PC-9 (cell line): ENCODE data around the gene OR8G1. TPM values are rescaled to one million over a fixed set of nuclear protein-coding genes. Genes with fewer than 3 reads are reported as not detected.
"Not testable (repeated sequence)": the region's sequence is repeated elsewhere in the genome, so short reads cannot be mapped to it uniquely, and the experiment has no call there.

Experiments
- BruUV-seq: library from RNA; stranded (reverse); fragments of 400-500 nt; replicated peaks from 2 replicates; lab custom pipeline; 2021; lab: Mats Ljungman, UMichigan
- CTCF ChIA-PET: fragments of 300-600 bp; sonication (Branson Sonifier 250); formaldehyde crosslinking; loops from one replicate; lab custom pipeline; 2022; ENCODE audit warnings: antibody characterized with exemption; lab: Charles Lee
- POLR2A ChIA-PET: fragments of 300-600 bp; sonication (Branson Sonifier 250); formaldehyde crosslinking; loops from one replicate; lab custom pipeline; 2022; ENCODE audit warnings: antibody characterized with exemption; ENCODE audit not compliant: unreplicated experiment; lab: Charles Lee
- DNase-seq, 2 experiments: peaks; one replicate each; pipeline versions ENCODE4 v3.0.0 to v3.0.0-alpha.2; 2015 to 2022; ENCODE audit warnings: mixed read lengths in 1 of 2
- H2AFZ ChIP-seq: fragments of 200-600 bp; sonication (generic); 2 replicates; pipeline ENCODE4 v1.8.1; 2017; ENCODE audit warnings: antibody characterized with exemption
- H3F3A ChIP-seq: fragments of 200-600 bp; sonication (generic); 2 replicates; pipeline ENCODE4 v1.8.1; 2017; ENCODE audit warnings: antibody characterized with exemption, mild to moderate bottlenecking, low read depth; ENCODE audit not compliant: insufficient read depth
- H3K27ac ChIP-seq: fragments of 200-600 bp; sonication (generic); 2 replicates; pipeline ENCODE4 v1.6.1; 2016; ENCODE audit warnings: mixed run types
- H3K27me3 ChIP-seq: fragments of 200-600 bp; sonication (generic); 2 replicates; pipeline ENCODE4 v1.6.1; 2016; ENCODE audit warnings: low read depth, mixed run types; ENCODE audit not compliant: insufficient read depth
- H3K36me3 ChIP-seq: fragments of 200-600 bp; sonication (generic); 2 replicates; pipeline ENCODE4 v1.6.1; 2016; ENCODE audit warnings: low read depth, mixed run types
- H3K4me1 ChIP-seq: fragments of 200-600 bp; sonication (generic); replicated peaks from 2 replicates; pipeline ENCODE4 v1.6.1; 2016; ENCODE audit warnings: mixed run types; ENCODE audit not compliant: insufficient read depth
- H3K4me2 ChIP-seq: fragments of 200-600 bp; sonication (generic); 2 replicates; pipeline ENCODE4 v1.6.1; 2017; ENCODE audit warnings: mixed run types
- H3K4me3 ChIP-seq: fragments of 200-600 bp; sonication (generic); 2 replicates; pipeline ENCODE4 v1.6.1; 2016; ENCODE audit warnings: mixed run types
- H3K79me2 ChIP-seq: fragments of 200-600 bp; sonication (generic); 2 replicates; pipeline ENCODE4 v1.6.1; 2017; ENCODE audit warnings: low read depth, mixed run types
- H3K9me2 ChIP-seq: fragments of 200-600 bp; sonication (generic); 2 replicates; pipeline ENCODE4 v1.8.1; 2017; ENCODE audit warnings: mild to moderate bottlenecking; ENCODE audit not compliant: insufficient read depth
- H3K9me3 ChIP-seq: fragments of 200-600 bp; sonication (generic); 2 replicates; pipeline ENCODE4 v1.8.1; 2016; ENCODE audit warnings: low read depth; ENCODE audit not compliant: insufficient read depth
- H4K20me1 ChIP-seq: fragments of 200-600 bp; sonication (generic); 2 replicates; pipeline ENCODE4 v1.8.1; 2017; ENCODE audit not compliant: insufficient read depth
- EZH2 ChIP-seq: fragments of 200-600 bp; sonication (generic); IDR thresholded peaks from 2 replicates; pipeline ENCODE4 v1.8.0; 2017; ENCODE audit warnings: antibody characterized with exemption, low read depth
- intact Hi-C: fragments of 100-400 bp; cut with micrococcal nuclease; formaldehyde crosslinking; loops from one replicate; pipeline ENCODE4 v1.10.0; 2022; ENCODE audit not compliant: unreplicated experiment
- total RNA-seq: library from RNA; stranded (reverse); gene quantifications from 2 replicates; pipeline ENCODE4 v1.2.3, GENCODE V29; 2021
- TF ChIP-seq, protein P1 (sequence below): fragments of 200-600 bp; sonication (generic); conservative IDR thresholded peaks from 2 replicates; pipeline ENCODE4 v1.6.1; 2017; ENCODE audit warnings: mixed run types, antibody characterized with exemption, mild to moderate bottlenecking, moderate library complexity

OR8G1 gene
- total RNA-seq, 1 experiment from 2014 or later: not detected

GRCh38 chr11:124256076-124256475 is 15.2 kb downstream of the OR8G1 start, which contains the start of gene OR8G5:
TSS of gene OR8G5 (plus strand) at chr11:124256376. CDS start at chr11:124264932, 8,556 bp downstream.
- ChIA-PET CTCF (no interaction called here), POLR2A (no interaction called here)
- Histone ChIP-seq H2AFZ (no peak within 1 kb of the TSS), H3K9me2 (no peaks in the 10 kb centered on the region), H3K79me2 (no peaks in the 10 kb centered on the region), H3K4me3 (no peak within 1 kb of the TSS), H3F3A (no peaks in the 10 kb centered on the region), H3K4me1 (no peaks in the 10 kb centered on the region), H4K20me1 (no peaks in the 10 kb centered on the region), H3K27me3 (no peaks in the 10 kb centered on the region), H3K36me3 (no peaks in the 10 kb centered on the region), H3K27ac (no peak within 1 kb of the TSS), H3K9me3 (peaks cover 4% of the 10 kb centered on the region; the same call in 1 of the 2 replicates), H3K4me2 (no peak within 1 kb of the TSS)
- BruUV-seq: no TSS peak
- no peak for TF ChIP-seq EZH2
- TF ChIP-seq, protein P1, sequence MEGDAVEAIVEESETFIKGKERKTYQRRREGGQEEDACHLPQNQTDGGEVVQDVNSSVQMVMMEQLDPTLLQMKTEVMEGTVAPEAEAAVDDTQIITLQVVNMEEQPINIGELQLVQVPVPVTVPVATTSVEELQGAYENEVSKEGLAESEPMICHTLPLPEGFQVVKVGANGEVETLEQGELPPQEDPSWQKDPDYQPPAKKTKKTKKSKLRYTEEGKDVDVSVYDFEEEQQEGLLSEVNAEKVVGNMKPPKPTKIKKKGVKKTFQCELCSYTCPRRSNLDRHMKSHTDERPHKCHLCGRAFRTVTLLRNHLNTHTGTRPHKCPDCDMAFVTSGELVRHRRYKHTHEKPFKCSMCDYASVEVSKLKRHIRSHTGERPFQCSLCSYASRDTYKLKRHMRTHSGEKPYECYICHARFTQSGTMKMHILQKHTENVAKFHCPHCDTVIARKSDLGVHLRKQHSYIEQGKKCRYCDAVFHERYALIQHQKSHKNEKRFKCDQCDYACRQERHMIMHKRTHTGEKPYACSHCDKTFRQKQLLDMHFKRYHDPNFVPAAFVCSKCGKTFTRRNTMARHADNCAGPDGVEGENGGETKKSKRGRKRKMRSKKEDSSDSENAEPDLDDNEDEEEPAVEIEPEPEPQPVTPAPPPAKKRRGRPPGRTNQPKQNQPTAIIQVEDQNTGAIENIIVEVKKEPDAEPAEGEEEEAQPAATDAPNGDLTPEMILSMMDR: no peak
- no peak for DNase-seq
- intact Hi-C loops: no loop called here

GRCh38 chr11:124265041-124265440 is 24.1 kb downstream of the OR8G1 start:
- not testable (repeated sequence) for DNase-seq

GRCh38 chr11:124270886-124271285 is 30.0 kb downstream of the OR8G1 start:
- H3K4me3 ChIP-seq, H3K79me2 ChIP-seq, H3F3A ChIP-seq, POLR2A ChIA-PET, H3K4me1 ChIP-seq, H3K36me3 ChIP-seq, H3K4me2 ChIP-seq, DNase-seq, H3K27ac ChIP-seq, H3K27me3 ChIP-seq, H2AFZ ChIP-seq, BruUV-seq, H3K9me2 ChIP-seq, H3K9me3 ChIP-seq, intact Hi-C loops, CTCF ChIA-PET, H4K20me1 ChIP-seq: not testable (repeated sequence)

More at GRCh38 chr11:124265041-124265440, 24.1 kb downstream of the OR8G1 start:
- H3K36me3 ChIP-seq, H3K9me3 ChIP-seq, H3K4me2 ChIP-seq, CTCF ChIA-PET, H3K4me3 ChIP-seq, H3K27ac ChIP-seq, H3K9me2 ChIP-seq, H4K20me1 ChIP-seq, H3K27me3 ChIP-seq, H3K79me2 ChIP-seq, intact Hi-C loops, H2AFZ ChIP-seq, H3K4me1 ChIP-seq, H3F3A ChIP-seq, BruUV-seq: not testable (repeated sequence)
- POLR2A ChIA-PET: interaction anchor here (0.6 kb wide), 1 partner anchor 93 kb away, joined by 9 read pairs; no protein-coding TSS in a partner anchor

DNA sequence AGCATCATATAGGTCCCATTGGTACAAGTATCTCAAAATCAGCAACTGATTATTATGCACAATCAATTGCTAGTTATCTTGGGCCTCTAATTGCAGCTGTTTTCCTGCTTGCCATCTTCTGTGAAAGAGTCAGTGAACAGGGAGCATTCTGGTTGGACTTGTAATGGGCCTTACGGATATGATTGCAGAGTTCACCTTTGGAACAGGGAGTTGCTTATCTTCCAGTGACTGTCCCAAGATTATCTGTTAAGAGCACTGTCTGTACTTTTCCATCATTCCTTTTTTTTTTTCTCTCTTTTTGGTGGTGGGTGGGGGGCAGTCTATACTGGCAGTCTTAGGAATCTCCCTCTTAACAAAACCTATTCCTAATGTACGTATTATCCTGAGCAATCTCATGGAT is 33.1 kb downstream of the OR8G1 start:
- Histone ChIP-seq H3K27me3 (no peaks in the 10 kb centered on the region), H3K9me3 (no peaks in the 10 kb centered on the region), H4K20me1 (no peaks in the 10 kb centered on the region), H3K4me1 (no peaks in the 10 kb centered on the region), H3K36me3 (no peaks in the 10 kb centered on the region), H3F3A (no peaks in the 10 kb centered on the region), H3K27ac (no peak overlapping the region), H3K4me2 (no peak overlapping the region), H3K79me2 (no peaks in the 10 kb centered on the region), H3K9me2 (no peaks in the 10 kb centered on the region), H2AFZ (no peak overlapping the region), H3K4me3 (no peak overlapping the region)
- BruUV-seq: no TSS peak
- TF ChIP-seq, protein P1: no peak
- TF ChIP-seq EZH2: no peak
- no peak for DNase-seq
- intact Hi-C loops: no loop called here
- POLR2A ChIA-PET: no interaction called here
- CTCF ChIA-PET: no interaction called here
